Heart left ventricle (tissue), 16 donors: ENCODE data around the gene UBAP1. TPM values are rescaled to one million over a fixed set of nuclear protein-coding genes. Genes with fewer than 3 reads are reported as not detected.
"Not testable (repeated sequence)": the region's sequence is repeated elsewhere in the genome, so short reads cannot be mapped to it uniquely, and the experiment has no call there.

Source experiments
- ATAC-seq, 4 donors: fragments of 200-7000 bp; cut with Tn5 transposase; one replicate each; pipeline ENCODE4 v1.9.1; 2020 to 2022; ENCODE audit warnings: moderate library complexity in 4 of 4, mild to moderate bottlenecking in 3 of 4, moderate number of reproducible peaks in 1 of 4
- DNase-seq, 5 donors: peaks; one replicate each; pipeline ENCODE4 v3.0.0-alpha.2; 2020
- H3K27ac ChIP-seq, 12 donors: fragments of 200-600 bp; sonication (generic) in 4 of 12; one replicate each; pipeline versions ENCODE4 v1.5.0 to v1.8.0; 2016 to 2022; ENCODE audit warnings: mild to moderate bottlenecking in 2 of 12
- H3K27me3 ChIP-seq, 9 donors: fragments of 200-600 bp; sonication (generic) in 2 of 9; one replicate each; pipeline versions ENCODE4 v1.5.1 to v1.8.0; 2016 to 2022; ENCODE audit warnings: mild to moderate bottlenecking in 3 of 9
- H3K36me3 ChIP-seq, 9 donors: fragments of 200-600 bp; sonication (generic) in 2 of 9; one replicate each; pipeline versions ENCODE4 v1.5.0 to v1.8.0; 2018 to 2022; ENCODE audit warnings: mild to moderate bottlenecking in 2 of 9
- H3K4me1 ChIP-seq, 12 donors: fragments of 200-600 bp; sonication (generic) in 4 of 12; one replicate each; pipeline versions ENCODE4 v1.5.0 to v1.8.0; 2016 to 2022; ENCODE audit warnings: mild to moderate bottlenecking in 3 of 12
- H3K4me3 ChIP-seq, 12 donors: fragments of 200-600 bp; sonication (generic) in 4 of 12; one replicate each; pipeline versions ENCODE4 v1.5.0 to v1.8.0; 2017 to 2022; ENCODE audit warnings: mild to moderate bottlenecking in 9 of 12, moderate library complexity in 4 of 12
- H3K9me3 ChIP-seq, 12 donors: fragments of 200-600 bp; sonication (generic) in 4 of 12; one replicate each; pipeline versions ENCODE4 v1.5.0 to v1.8.0; 2016 to 2022; ENCODE audit warnings: mild to moderate bottlenecking in 1 of 12
- CTCF ChIP-seq, 12 donors: fragments of 200-600 bp; sonication (generic) in 4 of 12; IDR thresholded peaks; one replicate each; pipeline versions ENCODE4 v1.5.0 to v1.8.0; 2018 to 2022; ENCODE audit warnings: antibody characterized with exemption in 12 of 12, mild to moderate bottlenecking in 5 of 12
- POLR2A ChIP-seq, 2 donors: fragments of 450-650 bp; IDR thresholded peaks; one replicate each; pipeline ENCODE4 v1.6.1; 2017; ENCODE audit warnings: antibody characterized with exemption in 2 of 2, mild to moderate bottlenecking in 2 of 2, moderate library complexity in 2 of 2
- WGBS, 4 donors: extraction: QIAGEN DNeasy Blood & Tissue Kit in 2 of 4; methylation state at CpG; one replicate each; pipeline versions ENCODE4 v1.1.5 to v1.1.7; 2013 to 2018; 5-methylcytosine and 5-hydroxymethylcytosine counted together
- intact Hi-C, 10 donors: fragments of 100-400 bp; cut with DNase I; formaldehyde crosslinking; loops; one replicate each; pipeline versions ENCODE4 v1.11.1 to v1.14.2; 2022
- polyA plus RNA-seq, 2 donors: library from polyadenylated mRNA; stranded (reverse); fragments of 200-250 nt; gene quantifications; one replicate each; pipeline ENCODE4 v1.2.3, GENCODE V29; 2013
- total RNA-seq, 9 donors: library from RNA; depleted of rRNA in 2 of 9; stranded (reverse); fragments of >200 nt in 2 of 9; fragmentation: NEBNext Ultra II Directional in 3 of 9; extraction: Animal tissue kit (Norgen Biotek cat#: 25700) in 3 of 9; gene quantifications; one replicate each; pipeline versions ENCODE4 v1.1.0 to v1.2.4, GENCODE V29; 2016 to 2023
- donor health status: ischemic (EF 13 %, LVEDD 7.1; RV severe dilation, severe dysfunction).
- donor health status: healthy with polysubstance abuse.
- donor health status: DM: no; HTN: yes; CAD: no.
- donor health status: DM: no; HTN: no; CAD: no.
- donor health status: ischemic (EF 25% LVEDD 6.9; RV normal size, moderate dysfunction).
- donor health status: ischemic (EF 25% LVEDD 5.7; RV mildly dilated, moderate dysfunction).
- donor health status: healthy.
- donor health status: DM: yes; HTN: yes; CAD: no.
- donor health status: ischemic (EF 35%, LVEDD 5.7; RV mildly dilated, moderate dysfunction).
- donor health status: nonischemic (EF 11% LVEDD 7.7; RV severe dilation, severe dysfunction).
- donor health status: DM: yes; HTN: yes; CAD: no.
- donor health status: PGD.
- donor health status: ischemic (EF 29% LVEDD 5.4; RV normal size, mild dysfunction).
- donor health status: nonischemic (EF 23%, LVEDD 6.1; RV moderate dilation, normal function).

Gene UBAP1
- total and polyA plus RNA-seq, 11 donors: 18.7 to 66.1 (median 43.1) TPM

DNA sequence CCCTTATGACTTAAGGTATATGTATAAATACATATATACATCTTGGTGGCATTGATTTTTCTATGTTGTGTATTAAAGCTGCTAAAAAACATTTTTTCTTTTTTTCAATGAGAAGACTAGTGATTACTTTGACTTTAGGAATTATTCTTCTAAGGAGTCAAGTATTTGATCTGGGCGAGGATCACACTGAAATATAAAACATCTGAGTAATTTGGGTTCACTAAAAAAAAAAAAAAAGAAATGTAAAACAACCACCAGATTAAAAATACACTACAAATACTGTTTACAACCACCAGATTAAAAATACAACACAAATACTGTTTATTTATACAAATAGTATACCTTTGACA lies 9.0 kb downstream of the UBAP1 start:
- TF ChIP-seq CTCF (IDR thresholded peaks at IDR 0.05): no peak
- TF ChIP-seq POLR2A (IDR thresholded peaks at IDR 0.05): no peak
- WGBS, 4 donors: 88 to 95% (median 94%) methylated on average over 1 of the region's 1 CpG
- ATAC-seq: no peak
- Histone ChIP-seq H3K36me3 (peaks cover 0 to 14% (median 7%) of the 10 kb centered on the region in 9 donors), H3K27me3 (no peaks in the 10 kb centered on the region), H3K9me3 (no peaks in the 10 kb centered on the region), H3K4me1 (peaks cover 10 to 75% (median 55%) of the 10 kb centered on the region in 12 donors), H3K4me3 (no peak overlapping the region), H3K27ac (peak overlapping the region in 1 of 12 donors; percentile 39)
- intact Hi-C loops: loop anchor here in 3 of 10 donors (5.0 to 10.0 kb wide), 3 partner anchors 47 to 64 kb away; no protein-coding TSS in a partner anchor
- no peak for DNase-seq

DNA sequence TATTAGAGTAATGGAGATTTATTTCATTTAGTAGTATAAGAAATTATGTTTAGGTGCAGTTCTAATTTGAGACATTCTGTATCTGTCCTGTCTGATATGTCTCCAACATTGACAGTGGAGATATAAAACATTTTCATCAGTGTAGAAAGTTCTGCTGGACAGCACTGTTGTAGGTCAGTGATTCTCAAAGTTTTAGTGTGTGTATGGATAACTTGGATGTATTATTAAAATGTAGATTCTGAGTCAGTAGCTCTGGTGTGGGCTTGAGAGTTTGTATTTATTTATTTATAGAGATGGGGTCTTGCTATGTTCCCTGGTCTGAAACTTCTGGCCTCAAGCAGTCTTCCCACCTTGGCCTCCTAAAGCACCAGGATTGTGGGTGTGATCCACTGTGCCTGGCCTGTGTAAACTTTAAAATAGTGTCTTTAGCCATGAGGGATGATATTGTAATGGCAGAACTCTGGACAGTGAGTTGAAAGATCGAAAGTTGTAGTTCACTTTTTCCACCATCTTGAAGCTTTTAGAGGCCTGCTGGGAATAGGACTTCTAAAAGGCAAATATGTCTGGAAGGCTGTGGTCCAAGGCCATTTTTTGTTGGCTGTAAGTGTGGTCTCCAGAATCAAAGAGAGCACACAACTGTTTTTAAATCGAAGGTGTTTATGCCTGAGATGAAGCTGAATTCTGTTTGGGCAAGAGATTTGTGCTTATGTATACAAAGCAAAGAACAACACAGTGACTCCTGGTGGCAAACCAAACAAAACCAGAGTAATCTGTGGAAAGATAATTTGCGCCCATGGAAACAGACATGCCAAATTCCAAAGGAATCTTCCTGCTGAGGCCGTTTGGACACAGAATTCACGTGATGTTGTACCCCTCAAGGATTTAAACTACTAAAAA lies 12.4 kb downstream of the UBAP1 start:
- DNase-seq (no peak), ATAC-seq (peak in 1 of 4 donors; percentile 5)
- TF ChIP-seq CTCF (IDR thresholded peaks at IDR 0.05): peak in 6 of 12 donors; percentile 8 to 43 (median 24)
- TF ChIP-seq POLR2A (IDR thresholded peaks at IDR 0.05): no peak
- no peak overlapping the region for H3K4me3 ChIP-seq
- whole genome bisulfite sequencing, 4 donors: 52 to 55% (median 53%) methylated on average over 5 of the region's 5 CpGs
- peaks cover 10 to 69% (median 45%) of the 10 kb centered on the region in 12 donors for H3K4me1 ChIP-seq
- intact Hi-C loops: no loop called here
- H3K27me3 ChIP-seq: no peaks in the 10 kb centered on the region
- H3K9me3 ChIP-seq: peaks cover 0 to 6% (median 0%) of the 10 kb centered on the region in 12 donors
- H3K27ac ChIP-seq: peak overlapping the region in 5 of 12 donors; percentile 4 to 28 (median 21)
- peaks cover 0 to 9% (median under 1%) of the 10 kb centered on the region in 9 donors for H3K36me3 ChIP-seq

DNA sequence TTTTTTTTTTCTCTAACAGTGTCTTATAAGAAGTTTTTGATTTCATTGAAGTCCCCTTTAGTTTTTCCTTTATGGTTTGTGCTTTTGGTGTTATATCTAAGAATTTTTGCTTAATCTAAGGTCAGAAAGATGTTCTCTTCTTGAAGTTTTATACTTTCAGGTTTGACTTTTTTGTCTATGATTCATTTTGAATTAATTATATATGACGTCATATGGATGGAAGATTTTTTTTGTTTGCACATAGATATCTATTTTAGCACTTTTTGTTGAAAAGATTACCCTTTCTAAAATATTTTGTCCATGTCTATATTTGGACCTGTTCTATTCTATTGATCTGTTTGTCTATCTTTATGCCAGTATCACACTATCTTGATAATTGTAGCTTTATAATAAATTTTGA lies 16.3 kb downstream of the UBAP1 start:
- no peak for ATAC-seq
- Histone ChIP-seq H3K27ac (no peak overlapping the region), H3K27me3 (no peaks in the 10 kb centered on the region), H3K9me3 (peaks cover 0 to 18% (median 0%) of the 10 kb centered on the region in 12 donors), H3K4me1 (peaks cover 2 to 54% (median 27%) of the 10 kb centered on the region in 12 donors), H3K4me3 (no peak overlapping the region), H3K36me3 (peaks cover 0 to 17% (median 7%) of the 10 kb centered on the region in 9 donors)
- intact Hi-C loops: no loop called here
- no peak for DNase-seq
- 65 to 80% (median 71%) methylated on average over 1 of the region's 1 CpG for WGBS, 4 donors
- TF ChIP-seq POLR2A (IDR thresholded peaks at IDR 0.05) (no peak), CTCF (IDR thresholded peaks at IDR 0.05) (no peak)

DNA sequence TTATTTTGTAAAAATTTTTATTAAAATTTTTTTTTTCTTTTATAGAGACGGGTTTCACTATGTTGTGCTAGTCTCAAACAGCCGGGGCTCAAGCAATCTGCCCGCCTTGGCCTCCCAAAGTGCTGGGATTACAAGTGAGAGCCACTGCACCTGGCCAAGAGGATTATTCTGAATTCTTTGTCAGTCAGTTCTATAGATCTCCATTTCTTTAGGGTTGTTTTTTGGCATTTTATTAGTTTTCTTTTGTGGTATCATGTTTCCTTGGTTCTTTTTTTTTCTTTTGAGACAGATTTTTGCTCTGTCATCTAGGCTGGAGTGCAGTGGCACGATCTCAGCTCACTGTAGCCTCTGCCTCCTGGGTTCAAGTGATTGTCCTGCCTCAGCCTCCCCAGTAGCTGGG lies 18.4 kb downstream of the UBAP1 start:
- H3K27me3 ChIP-seq, DNase-seq, H3K4me3 ChIP-seq, H3K27ac ChIP-seq, ATAC-seq, intact Hi-C loops: not testable (repeated sequence)
- 95 to 96% (median 95%) methylated on average over 4 of the region's 4 CpGs for WGBS, 4 donors
- Histone ChIP-seq H3K4me1 (peaks cover 0 to 51% (median 24%) of the 10 kb centered on the region in 12 donors), H3K9me3 (peaks cover 0 to 18% (median 0%) of the 10 kb centered on the region in 12 donors), H3K36me3 (peaks cover 0 to 31% (median 13%) of the 10 kb centered on the region in 9 donors)
